GM03348 (cell line): ENCODE data around the gene TTC16.
"Not testable (repeated sequence)": the region's sequence is repeated elsewhere in the genome, so short reads cannot be mapped to it uniquely, and the experiment has no call there.

Source experiments
- DNase-seq: peaks from one replicate; pipeline ENCODE4 v3.0.0; 2012; ENCODE audit warnings: low spot score

TTC16 gene

GRCh38 chr9:127744398-127745110 lies 28.7 kb downstream of the TTC16 start:
- DNase-seq, result no peak

- no peak for DNase-seq
Measured at GRCh38 chr9:127746959-127747569, 31.2 kb downstream of the TTC16 start.

GRCh38 chr9:127749090-127749787 lies 33.4 kb downstream of the TTC16 start:
- DNase-seq, result no peak

GRCh38 chr9:127751269-127752054 lies 35.6 kb downstream of the TTC16 start:
- peak; percentile 70 for DNase-seq

- no peak for DNase-seq
Measured at GRCh38 chr9:127753148-127753547, 37.3 kb downstream of the TTC16 start.

- DNase-seq, result no peak
Measured at GRCh38 chr9:127753622-127754021, 37.7 kb downstream of the TTC16 start.

DNA sequence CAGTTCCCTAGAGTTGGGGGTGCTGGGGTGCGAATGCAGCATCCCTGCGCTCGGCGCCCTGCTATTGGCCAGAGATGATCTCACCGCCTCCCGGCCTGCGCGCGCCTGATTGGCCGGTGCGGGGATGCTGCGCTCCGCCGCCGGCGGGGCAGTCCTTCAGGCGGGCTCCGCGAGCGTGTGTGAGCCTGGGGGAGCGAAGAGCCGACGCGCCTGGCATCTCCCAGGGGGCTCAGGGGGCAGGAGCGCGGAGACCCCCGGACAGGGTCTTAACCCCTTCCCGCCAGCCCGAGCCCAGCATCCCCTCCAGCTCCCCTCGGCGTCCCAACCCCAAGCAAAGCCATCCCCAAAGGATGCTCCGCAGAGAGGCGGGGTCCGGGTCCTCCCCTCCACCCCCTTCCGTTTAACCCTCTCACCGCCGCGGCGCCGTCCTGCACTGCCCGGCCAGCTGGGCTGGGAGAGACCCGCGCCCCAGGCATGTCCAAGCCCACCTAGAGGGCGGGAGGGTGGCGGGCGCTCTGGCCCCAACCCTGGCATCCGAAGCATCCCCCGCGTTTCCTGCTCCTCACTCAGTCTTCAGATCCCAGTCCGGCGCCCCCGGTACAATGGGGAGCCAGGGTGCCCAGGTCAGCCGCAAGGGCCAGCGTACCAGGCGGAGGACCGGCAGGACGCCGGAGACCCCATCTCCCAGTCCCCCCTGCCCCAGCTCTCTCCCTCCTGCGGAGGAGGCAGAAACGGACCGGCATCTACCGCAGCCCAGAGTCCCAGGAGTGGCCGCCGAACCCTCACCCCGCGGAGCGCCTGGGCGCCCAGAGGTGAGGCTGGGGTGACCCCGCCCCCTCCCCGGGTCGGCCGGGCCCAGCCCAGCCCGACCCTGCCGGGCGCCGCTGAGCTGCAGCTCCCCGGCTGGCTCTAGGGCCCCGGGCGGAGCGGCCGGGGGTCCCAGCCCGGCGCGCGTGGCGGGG lies 38.5 kb downstream of the TTC16 start:
- DNase-seq, result peak; percentile 76

- DNase-seq, result no peak
Measured at GRCh38 chr9:127755061-127756060, 39.5 kb downstream of the TTC16 start.

GRCh38 chr9:127756233-127756632 lies 40.4 kb downstream of the TTC16 start:
- DNase-seq, result no peak

- not testable (repeated sequence) for DNase-seq
Measured at GRCh38 chr9:127756776-127757175, 40.9 kb downstream of the TTC16 start.

- no peak for DNase-seq
Measured at GRCh38 chr9:127758843-127759242, 43.0 kb downstream of the TTC16 start.

DNA sequence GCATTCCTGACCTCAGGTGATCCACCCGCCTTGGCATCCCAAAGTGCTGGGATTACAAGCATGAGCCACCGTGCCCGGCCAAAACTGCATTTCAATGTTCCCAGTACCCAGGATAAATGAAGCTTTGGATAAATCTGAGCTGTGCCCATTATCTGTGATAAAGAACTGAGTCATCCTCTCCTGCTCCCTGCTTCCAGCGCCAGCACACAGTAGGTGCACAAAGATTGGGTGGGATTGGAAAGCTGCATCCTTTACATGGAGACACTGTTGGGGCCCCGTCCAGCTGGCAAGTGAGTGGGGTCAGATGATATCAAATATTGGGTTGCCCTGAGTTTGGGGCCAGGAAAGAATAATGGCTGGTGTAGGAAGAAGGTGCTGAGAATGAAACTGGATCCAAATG lies 45.2 kb downstream of the TTC16 start:
- no peak for DNase-seq

DNA sequence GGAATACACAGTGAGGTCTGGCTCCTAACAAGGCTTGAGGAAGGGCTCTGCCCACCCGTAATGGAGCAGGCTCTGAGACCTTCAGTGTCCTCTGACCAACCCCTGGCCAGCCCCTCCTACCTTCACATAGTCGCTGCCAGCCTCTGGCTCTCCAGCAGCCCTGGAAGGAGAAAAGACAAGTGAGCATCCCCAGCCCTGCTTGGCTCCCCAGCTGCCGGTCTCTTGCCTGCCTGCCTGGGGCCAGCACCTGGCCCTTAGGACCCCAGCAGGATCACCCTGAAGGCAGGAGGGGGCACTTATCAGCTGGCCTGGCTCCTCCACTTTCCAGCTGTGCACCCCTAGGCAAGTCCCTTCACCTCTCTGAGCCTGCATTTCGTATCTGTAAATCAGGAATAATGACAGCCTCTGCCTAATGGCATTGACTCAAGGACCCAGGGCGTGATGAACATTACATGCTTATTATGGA lies 45.6 kb downstream of the TTC16 start:
- no peak for DNase-seq

- DNase-seq, result no peak
Measured at GRCh38 chr9:127762111-127762676, 46.3 kb downstream of the TTC16 start.

DNA sequence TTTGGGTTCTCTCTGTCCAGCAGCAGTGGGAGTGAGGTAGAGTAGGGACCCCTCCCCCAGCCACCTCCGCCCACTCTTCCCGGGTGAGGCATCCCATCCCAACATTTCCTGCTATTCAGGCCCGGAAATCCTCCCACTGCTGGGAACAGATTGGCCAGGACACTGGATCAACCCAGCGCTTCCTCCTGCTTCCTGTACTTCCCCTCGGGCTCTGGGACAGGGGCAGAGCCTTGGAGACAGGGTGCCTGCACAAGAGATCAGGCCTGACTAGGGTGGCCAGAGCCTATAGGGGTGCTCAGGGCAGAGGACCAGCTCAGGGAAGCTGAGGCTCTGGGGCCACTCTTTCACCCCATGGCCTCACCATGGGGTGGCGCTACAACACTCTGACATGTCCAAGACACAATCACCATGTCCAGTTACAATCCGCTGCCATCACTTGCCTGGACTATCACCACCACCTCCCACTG lies 48.1 kb downstream of the TTC16 start:
- DNase-seq, result no peak

DNA sequence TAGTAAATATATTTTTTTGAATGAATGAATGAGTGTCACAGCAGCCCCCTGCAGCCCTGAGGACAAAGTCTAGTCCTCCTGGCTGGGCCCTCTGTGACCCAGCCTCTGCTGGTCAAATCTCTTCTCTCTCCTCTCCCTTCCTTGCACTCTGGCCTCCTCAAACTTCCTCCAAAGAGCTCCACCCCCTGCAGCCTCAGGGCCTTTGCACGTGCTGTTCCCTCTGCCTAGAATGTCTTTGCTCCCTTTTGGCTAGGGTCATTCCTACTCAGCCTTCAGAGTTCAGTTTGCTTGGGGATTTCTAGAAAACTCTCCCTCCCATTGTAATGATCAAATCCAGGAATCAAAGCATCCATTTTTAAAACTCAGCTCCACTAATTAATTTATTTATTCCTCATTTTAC lies 49.5 kb downstream of the TTC16 start:
- no peak for DNase-seq

DNA sequence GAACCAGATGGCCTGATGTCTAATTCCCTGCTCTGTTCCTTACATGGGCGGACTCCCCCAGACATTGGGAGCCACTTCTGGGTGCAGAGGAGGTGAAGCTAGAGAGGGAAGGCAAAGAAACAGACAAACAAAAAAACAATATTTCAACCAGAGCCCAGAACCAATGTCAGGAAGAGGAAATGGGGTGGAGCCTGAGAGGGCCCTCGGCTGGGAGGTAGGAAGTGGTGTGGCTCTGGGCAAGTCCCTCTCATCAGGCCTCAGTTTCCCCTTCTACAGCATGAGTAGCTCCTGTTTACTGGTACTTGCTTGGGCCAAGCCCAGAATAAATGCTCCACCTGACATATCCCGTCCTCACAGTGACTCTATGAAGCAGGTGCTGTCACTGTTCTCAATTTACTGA lies 51.5 kb downstream of the TTC16 start:
- DNase-seq, result no peak

DNA sequence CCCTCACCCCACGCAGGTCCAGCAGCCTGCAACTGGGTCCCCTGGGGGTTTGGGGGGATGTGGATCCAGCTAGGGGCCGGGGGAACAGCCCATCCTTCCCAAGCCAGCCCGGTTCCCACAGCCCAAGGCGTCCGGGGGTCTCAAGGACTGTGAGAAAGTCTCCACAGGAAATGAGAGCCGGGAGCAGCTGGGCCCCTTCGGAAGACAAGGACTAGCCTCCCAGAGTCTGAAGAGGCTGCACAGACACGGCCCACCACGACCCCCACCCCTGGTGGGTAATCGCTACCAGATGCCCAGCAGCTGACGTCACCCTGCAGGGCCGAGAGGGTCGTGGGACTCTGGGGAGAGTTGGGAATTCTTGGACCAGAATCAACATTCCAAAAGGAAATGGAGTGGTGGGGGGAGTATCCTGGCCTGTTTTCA lies 52.0 kb downstream of the TTC16 start:
- DNase-seq, result no peak

- DNase-seq, result no peak
Measured at GRCh38 chr9:127768698-127769097, 52.8 kb downstream of the TTC16 start.
